M059J (cell line): ENCODE measurements around the gene CHD9. TPM values are rescaled to one million over a fixed set of nuclear protein-coding genes. Genes with fewer than 3 reads are reported as not detected.

Experiments used
- DNase-seq: peaks from one replicate; pipeline ENCODE4 v3.0.0-alpha.2; 2012; ENCODE audit warnings: low read depth
- total RNA-seq: library from RNA; depleted of rRNA; stranded (reverse); fragments of >200 nt; shearing (Covaris generic); gene quantifications from 2 replicates; pipeline ENCODE4 v1.2.3, GENCODE V29; 2014; rRNA removed

The CHD9 gene
- total RNA-seq, 1 experiment from 2014 or later, result 24.5 TPM

DNA sequence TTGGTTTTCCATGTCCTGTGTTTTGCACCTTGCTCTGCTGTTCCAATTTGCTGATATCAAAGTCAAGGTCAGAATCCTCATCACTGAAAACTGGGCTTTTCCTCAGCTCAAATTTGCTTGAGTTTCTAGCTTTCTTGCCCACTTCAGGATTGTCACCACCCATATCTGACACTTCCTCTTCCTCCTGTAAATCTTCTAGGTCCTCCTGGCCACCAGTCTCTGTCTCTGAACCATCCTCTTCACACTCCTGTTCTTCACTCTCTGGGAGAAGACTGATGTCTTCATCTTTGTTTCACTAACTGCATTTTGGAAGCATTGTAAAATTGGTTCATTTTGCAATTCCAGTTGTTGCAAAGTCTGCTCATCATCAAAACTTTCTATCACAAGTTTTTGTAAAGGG lies 316.0 kb downstream of the CHD9 start:
- DNase-seq, result no peak

- DNase-seq, result no peak
Observed at GRCh38 chr16:53372992-53373871, 318.4 kb downstream of the CHD9 start.

- DNase-seq, result no peak
Observed at GRCh38 chr16:53374800-53375199, 320.0 kb downstream of the CHD9 start.

- no peak for DNase-seq
Observed at GRCh38 chr16:53378138-53378537, 323.3 kb downstream of the CHD9 start.

Other genes with a start within 250 kb of the CHD9 start
- 0.20 and 0.57 TPM in 2 replicates for gene CHD9NB, start 2.1 kb upstream of the CHD9 start, total RNA-seq